HG02840 (cell line): ENCODE measurements around the gene CDH26.

ENCODE experiments used
- ATAC-seq: cut with Tn5 transposase; IDR thresholded peaks from one replicate; pipeline ENCODE4 v1.9.1; 2021; ENCODE audit warnings: mild to moderate bottlenecking, moderate library complexity, moderate number of reproducible peaks; ENCODE audit not compliant: unreplicated experiment, low FRiP score

The CDH26 gene

GRCh38 chr20:60009826-60010616 lies 51.8 kb downstream of the CDH26 start:
- no peak for ATAC-seq

GRCh38 chr20:60010689-60011458 lies 52.7 kb downstream of the CDH26 start:
- ATAC-seq = no peak

- no peak for ATAC-seq
Observed at GRCh38 chr20:60011512-60012507, 53.6 kb downstream of the CDH26 start.

- no peak for ATAC-seq
Observed at GRCh38 chr20:60013296-60014139, 55.3 kb downstream of the CDH26 start.

- ATAC-seq = no peak
Observed at GRCh38 chr20:60016406-60016805, 58.2 kb downstream of the CDH26 start.

- ATAC-seq = no peak
Observed at GRCh38 chr20:60020251-60020650, 62.0 kb downstream of the CDH26 start.

- no peak for ATAC-seq
Observed at GRCh38 chr20:60021104-60021503, 62.9 kb downstream of the CDH26 start.

GRCh38 chr20:60022849-60023248 lies 64.6 kb downstream of the CDH26 start:
- no peak for ATAC-seq

GRCh38 chr20:60024245-60024644 lies 66.0 kb downstream of the CDH26 start:
- no peak for ATAC-seq

GRCh38 chr20:60024801-60025200 lies 66.6 kb downstream of the CDH26 start:
- ATAC-seq = no peak

GRCh38 chr20:60026010-60026409 lies 67.8 kb downstream of the CDH26 start:
- ATAC-seq = no peak

- ATAC-seq = no peak
Observed at GRCh38 chr20:60030471-60030870, 72.2 kb downstream of the CDH26 start.

GRCh38 chr20:60031107-60031506 lies 72.9 kb downstream of the CDH26 start:
- no peak for ATAC-seq

GRCh38 chr20:60034231-60035110 lies 76.2 kb downstream of the CDH26 start:
- ATAC-seq = no peak

GRCh38 chr20:60035486-60035885 lies 77.3 kb downstream of the CDH26 start:
- ATAC-seq = no peak

- ATAC-seq = no peak
Observed at GRCh38 chr20:60036346-60036745, 78.1 kb downstream of the CDH26 start.

- no peak for ATAC-seq
Observed at GRCh38 chr20:60036746-60037499, 78.7 kb downstream of the CDH26 start.

- no peak for ATAC-seq
Observed at GRCh38 chr20:60038400-60039008, 80.3 kb downstream of the CDH26 start.
